HTERT RPE-1 (cell line): Measurements from ENCODE around the gene RRAGD.

ENCODE experiments used
- in situ Hi-C: fragments of 300-500 bp; cut with MboI; formaldehyde crosslinking; loops from 4 replicates; pipeline ENCODE4 v1.14.3; 2020; ENCODE audit warnings: low sequenced_read_pairs

Gene RRAGD

DNA sequence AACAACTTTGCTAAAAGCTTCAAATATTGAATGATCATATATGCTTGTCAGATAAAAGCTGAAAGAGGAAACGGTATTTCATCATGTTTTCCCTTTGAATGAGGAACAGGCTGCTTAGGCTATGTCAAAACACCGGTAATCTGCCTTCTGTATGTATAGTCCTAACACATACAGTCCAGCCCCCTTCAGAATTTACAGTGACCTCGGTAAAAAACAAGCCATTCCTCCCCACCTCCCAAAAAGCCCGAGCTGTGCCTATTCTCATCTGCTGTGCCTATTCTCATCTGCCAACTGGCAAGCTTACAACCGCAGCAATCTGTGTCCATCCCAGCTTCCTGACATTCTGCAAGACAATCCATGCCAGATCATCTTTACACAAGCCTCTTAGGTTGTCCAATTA is 32.8 kb downstream of the RRAGD start:
- in situ Hi-C loops: no loop called here

- in situ Hi-C loops: no loop called here
Measured at GRCh38 chr6:89378628-89379027, 33.4 kb downstream of the RRAGD start.

DNA sequence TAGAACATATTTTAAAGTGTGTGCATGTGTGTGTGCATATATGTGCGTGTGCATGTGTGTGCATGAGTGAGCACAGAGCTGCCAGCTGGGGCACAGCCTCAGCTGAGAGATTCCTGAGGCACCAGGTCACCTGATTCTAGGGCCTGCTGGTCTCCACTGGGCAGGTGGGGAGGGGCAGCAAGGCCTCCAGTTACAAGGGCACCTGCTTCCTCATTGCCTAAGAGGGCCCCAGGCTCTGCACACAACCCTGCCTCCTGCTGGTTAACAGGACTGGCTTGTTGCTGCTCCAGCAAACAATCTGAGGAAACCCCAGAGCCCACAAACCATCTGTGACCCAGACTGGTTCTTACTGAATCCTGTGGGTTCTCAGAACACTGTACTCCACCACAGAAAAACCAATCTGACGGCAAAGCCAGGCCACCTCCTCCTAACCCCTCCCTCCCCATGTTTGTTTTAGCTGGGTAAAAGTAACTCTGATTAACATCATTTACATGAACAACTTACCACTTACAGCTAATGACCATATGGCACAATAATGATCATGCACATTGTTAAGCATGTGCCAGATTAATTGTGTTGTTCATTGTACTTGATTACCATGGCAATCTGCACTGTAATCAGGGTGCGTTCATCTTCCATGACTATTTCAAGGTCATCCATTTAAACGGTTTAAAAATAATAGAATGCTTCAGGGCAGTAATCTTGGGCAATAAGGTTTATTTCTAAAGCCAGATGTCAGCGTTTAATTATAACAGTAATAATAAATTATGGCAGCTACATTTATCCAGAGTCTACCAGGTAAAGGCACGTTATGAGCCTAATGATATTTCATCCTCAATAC is 36.4 kb downstream of the RRAGD start:
- in situ Hi-C loops: no loop called here

GRCh38 chr6:89372506-89372901 is 39.6 kb downstream of the RRAGD start:
- in situ Hi-C loops: no loop called here

GRCh38 chr6:89371849-89372505 is 40.1 kb downstream of the RRAGD start:
- in situ Hi-C loops: no loop called here

- in situ Hi-C loops: no loop called here
Measured at GRCh38 chr6:89368999-89369398, 43.1 kb downstream of the RRAGD start.

DNA sequence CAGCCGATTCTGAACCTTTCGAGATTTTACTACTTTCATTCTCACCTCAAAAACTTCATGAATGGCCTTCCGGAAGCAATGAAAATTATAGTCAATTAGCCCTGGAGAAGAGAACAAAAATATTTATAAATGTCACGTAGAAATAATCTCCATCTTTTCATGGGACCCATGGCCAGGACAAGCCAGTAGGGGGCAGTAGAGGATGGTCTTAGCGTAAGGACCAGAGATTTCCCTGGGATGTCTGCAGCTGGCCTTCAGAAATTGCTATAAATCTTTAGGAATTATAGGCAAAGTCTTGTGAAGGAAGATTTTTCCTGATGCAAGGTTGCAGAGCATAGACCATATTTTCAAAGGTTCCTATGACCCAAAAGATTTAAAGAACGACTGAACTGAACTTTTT is 44.0 kb downstream of the RRAGD start:
- in situ Hi-C loops: no loop called here

DNA sequence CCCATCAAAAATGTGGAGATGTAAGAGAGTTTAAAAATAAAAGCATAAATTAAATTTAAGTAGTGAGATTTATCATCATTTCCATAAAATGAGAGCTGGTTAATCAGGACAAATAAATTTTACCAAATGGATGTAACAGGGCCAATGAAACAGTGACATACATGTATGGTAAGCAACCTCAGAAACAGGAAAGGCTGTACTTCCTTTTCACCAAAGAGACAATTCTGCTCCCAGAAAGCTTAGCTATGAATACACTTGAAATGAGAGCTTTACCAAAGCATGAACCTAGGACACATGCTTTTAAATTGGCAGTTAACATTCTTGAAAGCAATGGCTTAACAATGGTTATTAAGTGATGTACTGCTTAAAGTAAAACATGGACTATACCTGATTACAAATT is 47.5 kb downstream of the RRAGD start:
- in situ Hi-C loops: no loop called here

DNA sequence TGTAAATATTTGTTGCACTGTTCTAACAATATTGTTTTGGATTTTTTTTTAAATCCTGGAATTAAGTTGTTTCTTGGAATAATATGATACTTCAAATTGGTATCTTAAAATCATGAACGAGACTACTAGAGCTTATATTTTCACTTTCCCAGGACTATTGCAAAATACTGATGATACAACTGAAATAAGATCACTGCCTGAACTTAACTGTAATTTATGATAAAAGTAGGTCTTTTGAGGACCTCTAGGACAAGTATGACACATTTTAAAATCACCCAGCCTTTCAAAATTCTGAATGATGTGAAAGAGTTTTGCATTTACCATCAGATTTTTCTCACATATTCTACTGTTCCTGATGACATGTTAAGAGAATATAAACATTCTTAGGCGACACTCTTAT is 50.9 kb downstream of the RRAGD start:
- in situ Hi-C loops: no loop called here

DNA sequence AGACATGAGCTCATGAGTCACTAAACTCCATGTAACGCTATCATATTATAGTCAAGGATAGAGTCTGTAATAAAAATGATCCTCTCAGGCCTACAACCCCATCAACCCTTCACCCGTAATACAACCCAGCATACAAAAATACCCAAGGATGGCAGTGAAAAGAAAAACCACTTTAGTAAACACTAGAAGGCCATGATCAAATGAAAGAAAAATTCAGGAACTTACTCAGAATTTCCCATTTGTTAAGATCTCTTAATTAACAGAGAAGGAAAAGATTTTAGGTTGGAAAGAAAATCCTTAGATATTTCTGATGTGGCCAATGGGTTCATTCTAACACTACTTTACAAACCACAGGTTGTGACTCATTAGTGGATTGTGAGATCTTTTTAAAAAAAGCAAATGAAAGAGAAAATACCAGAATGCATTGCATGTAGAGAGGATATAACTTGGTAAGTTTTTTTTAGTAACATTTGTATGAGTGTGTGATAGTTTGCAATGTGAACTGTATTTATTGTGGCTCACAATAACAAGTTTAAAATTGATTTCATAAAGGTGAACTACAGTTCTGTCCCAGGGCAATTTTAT is 51.6 kb downstream of the RRAGD start:
- in situ Hi-C loops: no loop called here

GRCh38 chr6:89359561-89359960 is 52.5 kb downstream of the RRAGD start:
- in situ Hi-C loops: no loop called here

DNA sequence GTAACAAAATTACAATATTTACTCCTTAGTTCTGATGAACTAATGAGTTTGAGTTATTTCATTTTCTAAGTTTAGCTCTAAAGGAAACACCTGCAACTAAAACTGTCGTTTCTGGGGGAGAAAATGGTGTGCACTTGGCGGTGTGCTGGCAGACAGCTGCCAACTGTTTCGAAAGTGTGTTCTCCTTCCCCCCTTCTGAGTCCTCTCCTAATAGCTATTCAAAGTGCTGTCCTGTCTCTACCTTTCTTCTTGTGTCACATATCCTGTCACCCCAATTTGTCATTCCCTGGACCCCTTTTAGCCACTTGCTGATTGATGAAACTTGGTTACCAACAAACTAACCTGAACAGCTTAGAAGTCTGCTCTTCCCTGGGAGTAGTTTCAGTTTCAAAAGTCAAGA is 54.7 kb downstream of the RRAGD start:
- in situ Hi-C loops: no loop called here

- in situ Hi-C loops: no loop called here
Measured at GRCh38 chr6:89356642-89357170, 55.4 kb downstream of the RRAGD start.

- in situ Hi-C loops: no loop called here
Measured at GRCh38 chr6:89355511-89356194, 56.4 kb downstream of the RRAGD start.

GRCh38 chr6:89353702-89354392 is 58.2 kb downstream of the RRAGD start:
- in situ Hi-C loops: no loop called here

DNA sequence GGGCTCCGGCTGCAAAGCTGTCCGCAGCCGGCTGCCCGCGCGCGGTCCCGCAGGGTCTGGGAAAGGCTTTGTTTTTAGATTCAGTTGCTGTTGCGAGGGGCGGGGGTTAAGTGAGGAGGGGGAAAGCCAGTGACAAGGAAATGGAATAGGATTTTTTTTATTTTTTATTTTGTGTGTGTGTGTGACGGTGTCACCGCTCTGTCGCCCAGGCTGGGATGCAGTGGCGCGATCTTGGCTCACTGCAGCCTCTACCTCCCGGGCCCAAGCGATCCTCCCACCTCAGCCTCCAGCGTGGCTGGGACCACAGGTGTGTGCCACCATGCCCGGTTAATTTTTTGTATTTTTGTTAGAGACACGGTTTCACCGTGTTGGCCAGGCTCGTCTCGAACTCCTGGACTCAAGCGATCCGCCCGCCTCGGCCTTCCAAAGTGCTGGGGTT is 58.9 kb downstream of the RRAGD start:
- in situ Hi-C loops: no loop called here

GRCh38 chr6:89352278-89353117 is 59.6 kb downstream of the RRAGD start, which contains the start of gene UBE2J1:
Gene UBE2J1 (minus strand): TSS chr6:89352722. CDS start chr6:89352569, 153 bp downstream.
- in situ Hi-C loops: no loop called here

DNA sequence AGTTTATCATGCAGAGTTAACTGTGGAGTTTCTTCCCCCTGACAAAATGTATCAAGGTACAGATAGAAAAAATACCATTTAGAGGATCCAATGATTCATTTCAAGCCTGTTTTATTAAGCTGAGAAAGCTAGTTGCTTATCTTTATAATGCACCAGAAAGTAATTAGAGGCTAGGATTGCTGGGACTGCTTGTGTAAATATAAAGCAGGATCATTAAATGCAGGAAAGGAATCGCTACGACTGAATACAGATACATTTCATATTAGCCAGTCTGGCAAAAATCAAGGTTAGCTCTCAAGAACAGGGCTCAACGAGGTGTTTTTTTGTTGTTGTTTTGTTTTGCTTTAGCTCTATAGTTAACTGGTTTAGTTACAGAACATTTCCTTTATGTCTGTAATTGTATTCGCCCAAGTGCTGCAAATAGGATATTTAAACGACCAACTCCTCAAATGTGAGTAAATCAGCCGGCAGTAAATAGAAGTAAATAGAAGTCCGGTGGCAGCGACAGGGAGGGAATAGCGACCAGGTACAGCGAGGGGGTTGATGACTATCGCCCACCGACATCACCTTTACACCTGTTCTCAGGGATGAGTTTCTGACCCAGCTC is 60.3 kb downstream of the RRAGD start:
- in situ Hi-C loops: no loop called here

DNA sequence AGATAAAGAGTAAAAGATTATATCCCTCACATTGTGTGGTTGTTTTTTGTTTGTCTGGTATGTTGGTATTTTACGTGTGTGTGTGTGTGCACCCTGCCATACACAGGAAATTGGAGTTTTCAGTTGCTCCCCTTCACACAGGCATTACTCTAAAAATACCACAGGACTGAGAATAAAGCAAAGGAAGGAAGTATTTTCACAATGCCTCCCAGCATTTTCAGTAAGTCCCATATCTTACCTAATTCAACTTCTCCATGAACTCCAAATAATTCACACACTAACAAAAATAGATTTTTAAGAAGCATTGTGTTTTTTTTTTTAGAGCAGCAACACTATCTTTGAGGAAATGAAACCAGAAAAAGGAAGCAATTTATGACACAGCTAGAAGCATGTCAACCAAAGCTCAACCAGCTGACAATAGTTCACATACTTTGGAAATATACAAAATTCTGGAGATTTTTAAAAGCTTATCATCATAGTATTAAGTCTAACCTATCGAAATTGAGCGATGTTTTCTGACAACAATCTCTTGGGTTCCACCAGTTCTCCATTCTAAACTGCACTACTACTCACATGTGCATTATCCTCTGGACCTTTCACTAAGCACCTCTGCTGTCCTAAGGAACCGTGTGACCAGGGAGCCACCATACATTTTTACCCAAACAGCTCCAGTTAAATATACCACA is 61.6 kb downstream of the RRAGD start:
- in situ Hi-C loops: no loop called here
